ENCODE results near the gene AGPAT1. TPM values are rescaled to one million over a fixed set of nuclear protein-coding genes. Genes with fewer than 3 reads are reported as not detected.

The AGPAT1 gene
- total RNA-seq, 4 donors from 2014 or later: 32.0 to 58.7 (median 42.0) TPM

DNA sequence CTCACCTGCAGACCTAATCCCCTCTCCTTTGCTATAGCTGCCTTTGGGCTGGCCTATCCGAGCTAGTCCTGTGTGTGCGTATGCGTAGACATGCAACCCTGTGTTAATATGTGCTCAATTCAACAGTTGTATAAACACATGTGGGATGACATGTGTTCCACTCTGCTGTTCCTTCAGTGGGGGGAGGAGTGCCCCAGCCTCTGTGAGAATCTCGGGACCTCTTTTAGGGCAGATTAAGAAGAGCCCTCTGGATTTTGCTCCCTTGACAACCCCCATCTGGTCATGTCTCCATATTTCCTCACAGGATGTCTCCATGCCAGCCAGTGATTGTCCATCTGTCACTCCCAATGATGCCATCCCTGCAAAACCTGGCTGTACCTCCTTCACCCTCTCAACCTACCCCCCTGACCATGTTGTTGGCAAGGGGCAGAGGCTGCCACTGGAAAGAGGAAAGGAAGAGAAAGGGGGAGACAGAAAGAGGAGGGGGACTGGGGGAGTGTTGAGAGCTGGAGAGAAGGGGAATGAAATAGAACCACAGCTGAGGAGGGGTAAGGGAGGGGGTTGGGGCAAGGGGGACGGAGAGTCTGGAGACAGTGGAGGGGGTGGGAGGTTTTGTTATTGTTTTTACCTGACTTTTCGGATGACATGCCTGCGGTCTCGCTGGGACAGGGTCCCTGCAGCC, 24.6 kb downstream of the AGPAT1 start:
- H3K27ac ChIP-seq: peak overlapping the region in 1 of 4 donors; percentile 17
- ATAC-seq: no peak
- H3K9me3 ChIP-seq: no peaks in the 10 kb centered on the region
- no peak for DNase-seq
- TF ChIP-seq POLR2A (IDR thresholded peaks at IDR 0.05) (no peak), CTCF (IDR thresholded peaks at IDR 0.05 in 4 of 5, conservative IDR thresholded peaks at IDR 0.05 in 1 of 5) (no peak)
- H3K4me3 ChIP-seq: peak overlapping the region in 3 of 4 donors; percentile 25 to 43 (median 39)
- intact Hi-C loops (cut with DNase I; ENCODE audit: low total_unique reads) (no loop called here), in situ Hi-C loops (cut with MboI; ENCODE audit: low sequenced_read_pairs in 4 of 4) (no loop called here)
- peaks cover 25 to 29% of the 10 kb centered on the region in 2 donors for H3K4me1 ChIP-seq
- peaks cover 0 to 7% of the 10 kb centered on the region in 2 donors for H3K36me3 ChIP-seq
- peaks cover 18 to 32% (median 23%) of the 10 kb centered on the region in 3 donors for H3K27me3 ChIP-seq

DNA sequence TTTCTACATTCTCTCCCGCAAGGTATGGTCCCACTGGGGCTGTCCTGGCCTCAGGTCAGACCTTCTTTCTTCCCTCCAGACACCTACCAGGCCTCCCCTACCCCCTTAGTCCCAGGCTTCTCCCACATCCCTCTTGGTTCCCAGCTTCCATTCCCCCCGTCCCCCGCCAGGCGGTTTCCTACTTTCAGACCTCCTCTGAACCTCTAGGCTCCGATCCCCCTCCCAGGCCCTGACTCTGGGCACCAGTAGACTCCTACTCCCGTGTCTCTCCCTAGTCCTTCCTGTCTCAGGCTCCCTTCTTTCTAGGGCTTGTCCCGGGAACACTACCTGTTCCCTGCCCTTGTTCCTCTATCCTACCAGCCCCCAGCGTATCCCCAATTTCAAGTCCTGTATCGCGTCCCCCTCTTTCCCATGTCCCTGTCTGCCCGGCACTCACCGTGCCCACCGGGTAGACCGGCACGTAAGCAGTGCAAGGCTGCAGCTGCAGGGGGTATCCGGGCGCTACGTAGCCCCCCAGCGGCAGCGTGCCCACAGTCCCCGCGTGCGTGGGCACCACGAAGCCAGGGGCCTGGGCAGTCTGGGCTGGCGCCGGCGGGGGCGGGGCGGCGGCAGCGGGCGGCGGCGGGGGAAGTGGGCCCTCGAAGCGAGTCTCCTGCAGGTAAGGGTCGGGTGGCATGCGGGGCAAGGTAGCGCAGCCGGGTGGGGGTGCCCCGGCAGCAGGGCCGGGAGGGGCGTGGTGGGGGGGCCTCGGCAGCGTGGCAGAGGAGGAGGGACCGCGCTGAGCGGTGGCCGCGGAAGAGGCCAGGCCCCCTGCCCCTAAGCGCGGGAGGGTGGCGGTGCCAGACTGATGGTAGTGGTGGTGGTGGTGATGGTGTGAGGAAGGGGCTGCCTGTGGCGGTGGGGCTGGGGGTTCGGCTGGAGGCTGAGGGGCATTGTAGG, 25.7 kb downstream of the AGPAT1 start:
- DNase-seq: no peak

GRCh38 chr6:32149092-32149755, 26.7 kb downstream of the AGPAT1 start:
- H3K4me1 ChIP-seq: peaks cover 12 to 17% of the 10 kb centered on the region in 2 donors
- in situ Hi-C loops (cut with MboI; ENCODE audit: low sequenced_read_pairs in 4 of 4) (loop anchor here in 1 of 4 donors (25.0 kb wide), 1 partner anchor 187 kb away; the partner anchor contains the start of genes DXO, NELFE and SKIC2), intact Hi-C loops (cut with DNase I; ENCODE audit: low total_unique reads) (no loop called here)
- H3K27ac ChIP-seq: no peak overlapping the region
- no peaks in the 10 kb centered on the region for H3K9me3 ChIP-seq
- H3K4me3 ChIP-seq: peak overlapping the region in 3 of 4 donors; percentile 24 to 31 (median 28)
- no peaks in the 10 kb centered on the region for H3K36me3 ChIP-seq
- peaks cover 18 to 32% (median 23%) of the 10 kb centered on the region in 3 donors for H3K27me3 ChIP-seq
- no peak for ATAC-seq
- DNase-seq: no peak
- no peak for TF ChIP-seq CTCF (IDR thresholded peaks at IDR 0.05 in 4 of 5, conservative IDR thresholded peaks at IDR 0.05 in 1 of 5)
- TF ChIP-seq POLR2A (IDR thresholded peaks at IDR 0.05): no peak

More for the DNA sequence above, 25.7 kb downstream of the AGPAT1 start:
- Histone ChIP-seq H3K36me3 (no peaks in the 10 kb centered on the region), H3K4me3 (no peak overlapping the region), H3K27me3 (peaks cover 18 to 32% (median 23%) of the 10 kb centered on the region in 3 donors), H3K4me1 (peaks cover 20 to 23% of the 10 kb centered on the region in 2 donors), H3K27ac (no peak overlapping the region), H3K9me3 (no peaks in the 10 kb centered on the region)
- intact Hi-C loops (cut with DNase I; ENCODE audit: low total_unique reads): no loop called here
- in situ Hi-C loops (cut with MboI; ENCODE audit: low sequenced_read_pairs in 4 of 4): loop anchor here in 1 of 4 donors (25.0 kb wide), 1 partner anchor 188 kb away; the partner anchor contains the start of genes DXO, NELFE and SKIC2
- no peak for ATAC-seq
- TF ChIP-seq CTCF (IDR thresholded peaks at IDR 0.05 in 4 of 5, conservative IDR thresholded peaks at IDR 0.05 in 1 of 5): no peak
- no peak for TF ChIP-seq POLR2A (IDR thresholded peaks at IDR 0.05)

DNA sequence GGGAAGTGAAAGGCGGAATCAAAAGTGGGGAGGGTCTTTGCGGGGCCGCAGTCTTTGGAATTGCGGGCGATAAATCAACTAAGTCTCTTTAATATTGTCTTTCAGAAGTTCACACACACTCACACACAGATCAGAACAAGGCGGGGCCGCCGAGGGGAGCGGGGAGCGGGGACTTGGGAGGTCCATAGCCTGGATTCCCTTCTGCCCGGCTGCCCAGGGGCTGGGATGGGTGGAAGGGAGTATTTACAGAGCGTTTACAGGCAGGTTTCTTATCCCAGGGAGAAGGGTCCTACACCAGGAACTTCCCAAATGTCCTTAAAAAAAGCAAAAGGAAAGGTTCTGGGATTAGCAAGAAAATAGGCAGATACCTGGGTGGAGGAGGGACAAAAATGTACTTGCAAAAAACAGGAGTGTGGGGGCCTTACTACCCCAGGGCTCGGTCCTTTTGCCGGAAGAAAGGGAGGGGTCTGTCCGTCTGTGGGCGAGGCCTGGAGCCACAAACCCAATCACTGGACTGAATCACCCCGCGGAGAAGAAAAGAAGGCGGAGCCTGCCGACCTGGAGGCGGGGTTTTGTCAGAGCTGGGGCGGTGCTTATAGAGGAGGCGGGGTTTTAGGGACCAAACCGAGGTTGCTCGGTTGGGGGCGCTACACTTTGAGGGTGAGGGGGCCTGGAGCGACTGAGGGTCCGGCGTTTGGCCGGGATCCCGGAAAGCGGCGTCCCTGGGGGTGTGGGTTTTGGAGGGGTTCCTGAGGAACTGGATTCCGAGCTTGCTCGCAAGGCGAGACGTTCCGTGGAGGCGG, 27.4 kb downstream of the AGPAT1 start:
- ATAC-seq (peak; percentile 48 to 55), DNase-seq (peak; percentile 31 to 52)
- peak overlapping the region in 3 of 4 donors; percentile 24 to 31 (median 28) for H3K4me3 ChIP-seq
- in situ Hi-C loops (cut with MboI; ENCODE audit: low sequenced_read_pairs in 4 of 4) (loop anchor here in 1 of 4 donors (25.0 kb wide), 1 partner anchor 186 kb away; the partner anchor contains the start of genes DXO, NELFE and SKIC2), intact Hi-C loops (cut with DNase I; ENCODE audit: low total_unique reads) (no loop called here)
- peaks cover 18 to 32% (median 23%) of the 10 kb centered on the region in 3 donors for H3K27me3 ChIP-seq
- H3K4me1 ChIP-seq: peaks cover 12 to 14% of the 10 kb centered on the region in 2 donors
- H3K27ac ChIP-seq: no peak overlapping the region
- no peaks in the 10 kb centered on the region for H3K36me3 ChIP-seq
- TF ChIP-seq CTCF (IDR thresholded peaks at IDR 0.05 in 4 of 5, conservative IDR thresholded peaks at IDR 0.05 in 1 of 5) (peak in 1 of 5 experiments; percentile 13), POLR2A (IDR thresholded peaks at IDR 0.05) (no peak)
- no peaks in the 10 kb centered on the region for H3K9me3 ChIP-seq
